GM19463 (cell line): Measurements from ENCODE around the gene ZNF708.
A peak's percentile ranks its signal among the peaks of the same experiment; 100 is the strongest.
"Not testable (repeated sequence)": the region's sequence is repeated elsewhere in the genome, so short reads cannot be mapped to it uniquely, and the experiment has no call there.

Experiments
- ATAC-seq: cut with Tn5 transposase; IDR thresholded peaks from one replicate; pipeline ENCODE4 v1.9.1; 2021; ENCODE audit warnings: mild to moderate bottlenecking, moderate library complexity; ENCODE audit not compliant: unreplicated experiment

The ZNF708 gene

DNA sequence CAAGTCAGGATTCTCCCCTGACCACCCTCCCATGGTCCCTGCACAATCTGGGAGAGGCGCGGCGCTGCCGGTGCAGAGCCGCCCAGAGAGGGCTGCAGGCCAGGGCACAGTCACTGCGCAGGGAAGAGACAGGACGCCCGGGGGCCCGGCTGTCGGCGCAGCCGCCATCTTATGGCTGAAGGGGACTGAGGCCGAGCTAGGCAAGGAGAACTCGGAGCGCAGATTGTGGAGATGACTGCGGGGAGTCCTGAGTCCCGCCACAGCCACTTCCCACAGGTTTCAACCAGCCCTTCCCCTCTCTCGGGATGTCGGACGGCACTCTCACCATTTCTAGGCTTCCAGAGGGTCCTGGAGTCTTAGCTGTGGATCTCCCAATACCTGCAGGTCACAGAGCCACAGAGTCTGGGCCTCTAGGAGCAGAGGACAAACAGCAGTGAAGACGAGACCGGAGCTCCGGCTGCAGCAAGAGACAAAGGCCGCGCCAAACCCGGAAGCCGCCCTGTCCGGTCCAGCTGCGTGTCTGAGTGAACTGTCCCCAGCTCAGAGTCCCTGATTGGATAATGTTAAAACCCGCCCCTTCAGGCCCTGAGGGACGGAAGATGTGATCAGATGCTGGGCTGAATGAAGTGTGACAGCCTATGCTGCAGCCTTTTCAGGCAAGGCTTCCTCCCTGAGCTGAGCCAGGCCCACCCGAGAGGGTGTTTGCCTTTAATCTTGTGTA, at the start of gene ZNF708:
ZNF708 (minus strand) TSS at position 526 of the 721 bp plus-strand sequence; CDS start at position 328, 198 bp downstream.
- ATAC-seq, result peak; percentile 99

DNA sequence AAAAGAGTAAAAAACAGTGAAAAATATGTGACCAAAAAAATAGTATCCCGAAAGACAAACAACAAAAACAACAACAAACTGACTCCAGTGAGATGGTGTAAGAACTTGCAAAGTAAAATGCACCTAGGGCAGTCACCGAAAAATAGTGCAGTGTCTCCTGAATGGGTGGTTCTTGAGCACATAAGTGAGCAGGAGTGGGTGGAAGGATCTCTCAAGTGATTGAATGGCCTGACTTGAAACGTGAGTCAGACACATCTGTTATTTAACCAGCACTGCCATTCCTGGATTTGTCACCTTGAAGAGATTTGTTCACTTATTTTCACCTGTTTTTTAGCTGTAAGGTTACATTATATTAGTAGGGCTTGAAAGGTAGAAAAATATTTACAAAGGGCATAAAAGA, 33.1 kb upstream of the ZNF708 start:
- no peak for ATAC-seq

DNA sequence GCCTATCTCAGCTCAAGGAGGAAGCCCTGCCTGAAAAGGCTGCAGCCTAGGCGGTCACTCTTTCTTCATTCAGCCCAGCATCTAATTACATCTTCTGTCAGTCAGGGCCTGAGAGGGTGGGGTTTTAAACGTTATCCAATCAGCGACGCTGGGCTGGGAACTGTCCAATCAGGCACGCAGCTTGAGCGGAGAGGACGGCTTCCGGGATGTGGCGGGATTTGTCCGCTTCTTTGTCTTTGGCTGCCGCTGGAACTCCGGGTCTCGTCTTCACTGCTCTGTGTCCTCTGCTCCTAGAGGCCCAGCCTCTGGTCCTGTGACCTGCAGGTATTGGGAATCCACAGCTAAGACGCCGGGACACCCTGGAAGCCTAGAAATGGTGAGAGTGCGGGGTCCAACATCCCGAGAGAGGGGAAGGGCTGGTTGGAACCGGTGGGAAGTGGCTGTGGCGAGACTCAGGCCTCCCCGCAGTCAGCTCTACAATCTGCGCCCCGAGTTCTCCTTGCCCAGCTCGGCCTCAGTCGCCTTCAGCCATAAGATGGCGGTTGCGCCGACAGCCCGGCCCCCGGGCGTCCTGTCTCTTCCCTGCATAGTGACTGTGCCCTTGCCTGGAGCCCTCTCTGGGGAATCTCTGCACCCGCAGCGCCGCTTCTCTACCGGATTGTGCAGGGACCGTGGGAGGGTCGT, 29.7 kb upstream of the ZNF708 start, which contains the start of gene ZNF738:
ZNF738 (plus strand) TSS at position 233 of the 684 bp plus-strand sequence; CDS start at position 374, 141 bp downstream.
- ATAC-seq, result peak; percentile 96

DNA sequence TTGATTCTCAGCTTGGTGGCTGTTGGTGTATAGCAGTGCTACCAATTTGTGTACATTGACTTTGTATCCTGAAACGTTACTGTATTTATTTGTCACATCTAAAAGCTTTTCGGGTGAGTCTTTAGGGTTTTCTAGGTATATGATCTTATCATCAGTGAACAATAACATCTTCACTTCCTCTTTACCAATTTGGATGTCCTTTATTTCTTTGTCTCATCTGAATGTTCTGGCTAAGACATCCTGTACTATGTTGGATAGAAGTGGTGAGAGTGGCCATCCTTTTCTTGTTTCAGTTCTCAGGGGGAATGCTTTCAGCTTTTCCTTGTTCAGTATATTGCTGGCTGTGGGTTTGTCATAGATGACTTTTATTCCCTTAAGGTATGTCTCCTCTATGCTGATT, 23.6 kb upstream of the ZNF708 start:
- no peak for ATAC-seq

DNA sequence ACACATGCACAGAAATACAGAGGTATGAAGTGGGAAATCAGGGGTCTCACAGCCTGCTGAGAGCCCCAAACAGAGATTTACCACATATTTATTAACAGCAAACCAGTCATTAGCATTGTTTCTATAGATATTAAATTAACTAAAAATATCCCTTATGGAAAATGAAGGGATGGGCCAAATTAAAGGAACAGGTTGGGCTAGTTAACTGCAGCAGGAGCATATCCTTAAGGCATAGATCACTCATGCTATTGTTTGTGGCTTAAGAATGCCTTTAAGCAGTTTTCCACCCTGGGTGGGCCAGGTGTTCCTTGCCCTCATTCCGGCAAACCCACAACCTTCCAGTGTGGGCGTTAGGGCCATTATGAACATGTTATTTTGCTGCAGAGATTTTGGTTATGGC, 15.6 kb upstream of the ZNF708 start:
- ATAC-seq, result not testable (repeated sequence)

DNA sequence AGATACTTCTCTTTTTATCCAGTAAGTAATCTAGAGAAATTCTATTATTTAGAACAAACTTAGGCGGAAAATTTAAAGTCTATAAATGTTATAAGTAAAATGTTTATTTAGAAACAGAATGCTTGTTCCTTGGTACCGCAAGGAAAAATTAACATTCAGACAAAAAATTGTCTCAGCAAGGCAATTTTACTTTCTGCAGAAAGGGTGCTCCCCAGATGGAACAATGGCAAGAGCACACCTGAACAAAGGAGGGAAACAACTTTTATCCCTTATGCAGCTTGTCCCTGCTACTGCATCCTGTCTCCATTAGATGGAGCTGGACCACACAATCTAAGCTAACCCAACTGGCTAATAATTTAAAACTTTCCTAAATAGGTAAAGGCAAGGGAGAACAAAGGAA, 6.5 kb upstream of the ZNF708 start:
- no peak for ATAC-seq

DNA sequence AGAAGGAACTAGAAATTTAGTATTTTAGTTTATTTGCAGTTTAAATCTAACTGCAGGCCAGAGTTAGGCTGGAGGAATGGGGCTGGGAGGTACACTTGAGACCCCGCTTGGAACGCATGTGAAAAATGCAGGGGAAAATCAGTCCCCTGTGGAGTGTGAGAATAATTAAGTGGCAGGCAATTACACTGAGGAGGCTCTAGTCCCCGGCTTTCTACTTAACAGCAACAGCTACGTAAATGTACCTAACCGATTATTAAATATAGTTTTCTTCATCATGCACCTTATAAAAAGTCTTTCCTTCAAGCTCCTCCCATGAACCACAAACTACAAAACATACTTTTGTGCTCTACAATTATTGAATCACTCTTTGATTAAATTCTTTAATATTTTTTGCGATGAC, 804 bp downstream of the ZNF708 start:
- ATAC-seq, result no peak

DNA sequence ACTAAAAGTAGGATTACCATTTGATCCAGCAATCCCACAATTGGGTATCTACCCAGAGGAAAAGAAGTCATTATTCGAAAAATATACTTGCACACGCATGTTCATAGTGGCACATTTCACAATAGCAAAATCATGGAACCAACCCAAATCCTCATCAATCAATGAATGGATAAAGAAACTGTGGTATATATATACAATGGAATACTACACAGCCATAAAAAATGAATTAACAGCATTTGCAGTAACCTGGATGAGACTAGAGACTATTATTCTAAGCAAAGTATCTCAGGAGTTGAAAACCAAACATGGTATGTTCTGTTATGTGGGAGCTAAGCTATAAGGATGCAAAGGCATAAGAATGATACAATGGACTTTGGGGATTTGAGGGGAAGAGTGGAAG, 3.0 kb downstream of the ZNF708 start:
- ATAC-seq, result no peak

DNA sequence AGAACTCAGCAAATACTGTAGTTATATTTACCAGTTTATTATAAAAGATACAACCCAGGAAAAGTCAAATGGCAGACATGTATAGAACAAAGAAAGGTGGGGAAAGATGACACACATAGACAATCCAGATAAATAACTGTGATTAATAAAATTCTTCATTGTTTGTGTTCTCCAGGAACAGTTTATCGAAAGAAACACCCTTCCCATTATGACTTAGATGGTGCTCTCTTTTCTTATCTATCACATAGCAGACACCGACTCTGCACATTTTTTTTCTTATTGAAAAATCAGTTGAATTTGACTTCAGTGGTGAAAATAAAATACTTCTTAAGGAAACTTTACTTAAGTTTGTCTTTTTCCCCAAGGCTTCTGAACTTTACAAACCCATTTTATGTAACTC, 6.2 kb downstream of the ZNF708 start:
- no peak for ATAC-seq

DNA sequence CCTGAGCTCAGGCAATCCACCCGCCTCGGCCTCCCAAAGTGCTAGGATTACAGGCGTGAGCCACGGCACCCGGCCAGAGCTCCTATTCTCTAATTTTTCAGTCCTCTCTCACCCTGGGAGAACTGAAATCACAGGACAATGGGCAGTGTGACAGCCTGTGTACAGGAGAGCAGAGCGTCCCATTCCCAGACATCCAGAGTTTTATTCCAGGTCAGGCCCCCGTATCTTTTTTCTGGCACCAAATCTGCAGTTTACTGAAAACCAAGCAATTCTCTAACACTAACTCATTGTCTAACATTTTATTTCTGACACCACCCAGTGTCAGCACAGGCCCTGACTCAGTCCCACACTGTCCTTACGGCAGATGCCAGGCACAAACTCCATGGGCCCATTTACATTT, 6.7 kb downstream of the ZNF708 start:
- no peak for ATAC-seq

DNA sequence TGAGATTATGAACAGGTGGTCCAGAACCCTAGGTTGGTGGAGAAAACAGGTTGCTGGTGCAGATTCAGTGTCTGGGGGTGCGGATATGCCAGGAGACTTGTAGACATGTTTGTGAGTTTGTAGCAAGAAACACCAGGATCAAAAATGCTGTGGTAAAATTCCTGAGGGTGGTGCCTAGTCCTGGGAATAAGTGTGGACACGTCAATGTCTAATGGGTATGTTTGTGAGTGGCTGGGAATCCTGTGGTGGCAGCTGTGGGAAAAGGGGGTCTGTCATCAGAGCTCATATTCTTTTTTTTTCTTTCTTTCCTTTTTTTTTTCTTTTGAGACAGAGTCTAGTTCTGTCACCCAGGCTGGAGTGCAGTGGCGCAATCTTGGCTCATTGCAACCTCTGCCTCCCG, 7.2 kb downstream of the ZNF708 start:
- ATAC-seq, result no peak

DNA sequence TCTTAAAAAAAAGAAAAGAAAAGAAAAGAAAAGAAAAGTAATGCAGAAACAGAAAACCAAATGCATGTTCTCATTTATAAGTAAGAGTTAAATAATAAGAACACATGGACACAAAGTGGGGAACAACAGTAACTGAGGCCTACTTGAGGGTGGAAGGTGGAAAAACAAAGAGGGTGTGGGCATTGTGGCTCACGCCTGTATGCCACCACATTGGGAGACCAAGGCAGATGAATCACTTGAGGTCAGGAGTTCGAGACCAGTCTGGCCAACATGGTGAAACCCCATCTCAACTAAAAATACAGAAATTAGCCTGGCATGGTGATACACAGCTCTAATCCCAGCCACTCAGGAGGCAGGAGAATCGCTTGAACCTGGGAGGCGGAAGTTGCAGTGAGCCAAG, 8.1 kb downstream of the ZNF708 start:
- ATAC-seq, result no peak

DNA sequence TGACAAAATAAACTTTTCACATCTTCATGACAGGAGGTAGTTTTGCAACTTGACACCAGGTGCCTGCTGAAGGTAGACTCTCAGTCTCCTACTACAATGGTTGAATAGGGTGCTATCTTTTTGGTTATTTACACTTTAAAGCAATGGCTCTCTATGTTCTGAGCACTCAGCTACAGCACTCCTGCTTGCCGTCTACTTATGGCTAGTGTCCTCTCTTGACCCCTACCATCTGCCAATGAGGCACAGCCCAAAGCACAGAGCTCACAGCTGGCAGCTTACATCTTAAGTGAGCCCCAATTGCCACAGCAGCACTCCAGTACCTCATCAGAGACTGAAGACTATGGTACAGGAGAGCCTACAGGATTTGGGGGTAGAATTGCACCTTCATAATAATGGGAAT, 11.4 kb downstream of the ZNF708 start:
- no peak for ATAC-seq

DNA sequence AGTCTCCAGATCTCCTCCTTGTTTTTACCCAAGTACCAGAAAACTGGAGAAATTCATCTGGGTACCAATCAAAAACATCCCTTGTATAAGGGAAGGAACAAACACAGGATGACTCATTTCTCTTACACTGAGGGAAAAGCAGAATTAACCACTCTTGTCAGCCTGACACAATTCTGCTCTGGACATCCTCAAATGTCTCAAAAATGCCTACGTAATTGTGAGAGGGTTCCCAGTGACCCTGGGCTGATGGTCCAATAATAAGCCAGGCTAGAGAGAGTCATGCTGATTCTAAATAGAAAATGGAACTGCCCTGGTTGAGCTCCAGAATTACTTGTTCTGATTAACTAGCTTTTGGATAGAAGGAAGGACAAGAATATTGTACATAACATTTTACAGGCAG, 14.5 kb downstream of the ZNF708 start:
- ATAC-seq, result no peak

DNA sequence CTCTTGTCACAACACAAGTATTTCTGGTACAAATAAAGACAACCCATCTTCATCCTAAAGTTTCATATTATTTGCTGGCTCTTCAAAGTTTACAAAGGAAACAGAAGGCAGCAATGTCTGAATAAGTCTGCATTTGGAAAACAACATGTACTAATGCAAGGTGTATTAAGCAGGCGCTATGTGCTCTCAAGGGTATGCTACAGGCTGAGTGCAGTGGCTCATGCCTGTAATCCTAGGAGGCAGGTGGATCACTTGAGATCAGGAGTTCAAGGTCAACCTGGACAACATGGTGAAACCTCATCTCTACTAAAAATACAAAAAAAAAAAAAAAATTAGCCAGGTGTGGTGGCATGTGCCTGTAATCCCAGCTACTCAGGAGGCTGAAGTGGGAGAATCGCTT, 16.4 kb downstream of the ZNF708 start:
- not testable (repeated sequence) for ATAC-seq

DNA sequence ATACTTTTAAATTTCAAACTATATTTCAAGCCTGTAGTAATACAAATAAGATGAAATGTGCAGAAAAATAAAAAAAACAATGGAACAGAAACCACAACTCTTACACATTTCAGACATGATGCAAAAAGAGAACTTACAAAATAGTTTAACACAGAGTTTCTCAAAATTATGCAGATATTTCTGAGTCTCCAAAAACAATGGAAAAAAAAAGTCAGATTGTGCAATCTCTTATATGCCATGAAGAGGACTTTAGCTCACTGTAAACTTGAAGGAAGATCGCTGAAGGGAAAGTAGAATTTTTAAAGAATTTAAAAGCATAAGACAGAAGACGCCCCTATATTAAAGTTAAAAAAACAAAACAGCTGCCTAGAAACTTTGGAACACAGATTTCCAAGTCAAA, 20.4 kb downstream of the ZNF708 start:
- no peak for ATAC-seq

DNA sequence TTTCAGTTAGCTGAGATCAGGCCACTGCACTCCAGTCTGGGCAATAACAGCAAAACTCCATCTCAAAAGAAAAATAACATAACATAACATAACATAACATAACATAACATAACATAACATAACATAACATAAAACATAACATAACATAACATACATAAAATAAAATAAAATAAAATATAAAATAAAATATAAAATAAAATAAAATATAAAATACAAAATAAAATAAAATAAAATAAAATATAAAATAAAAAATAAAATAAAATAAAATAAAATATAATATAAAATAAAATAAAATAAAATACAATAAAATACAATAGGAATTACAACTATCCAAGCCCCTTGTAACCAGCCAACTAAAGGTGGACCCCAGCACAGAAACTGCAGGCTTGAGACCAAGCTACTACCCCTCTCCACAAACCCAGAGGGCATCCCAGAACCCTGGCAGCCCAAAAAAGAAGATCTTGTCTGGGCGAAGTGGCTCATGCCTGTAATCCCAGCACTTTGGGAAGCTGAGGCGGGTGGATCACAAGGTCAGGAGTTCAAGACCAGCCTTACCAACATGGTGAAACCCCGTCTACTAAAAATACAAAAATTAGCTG, 22.2 kb downstream of the ZNF708 start:
- ATAC-seq, result not testable (repeated sequence)

DNA sequence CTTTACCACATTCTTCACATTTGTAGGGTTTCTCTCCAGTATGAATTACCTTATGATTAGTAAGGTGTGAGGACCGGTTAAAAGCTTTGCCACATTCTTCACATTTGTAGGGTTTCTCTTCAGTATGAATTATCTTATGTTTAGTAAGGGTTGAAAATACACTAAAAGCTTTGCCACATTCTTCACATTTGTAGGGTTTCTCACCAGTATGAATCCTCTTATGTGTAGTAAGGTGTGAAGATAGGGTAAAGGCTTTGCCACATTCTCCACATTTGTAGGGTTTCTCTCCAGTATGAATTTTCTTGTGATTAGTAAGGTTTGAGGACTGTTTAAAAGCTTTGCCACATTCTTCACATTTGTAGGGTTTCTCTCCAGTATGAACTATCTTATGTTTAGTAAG, 35.4 kb downstream of the ZNF708 start:
- ATAC-seq, result not testable (repeated sequence)

DNA sequence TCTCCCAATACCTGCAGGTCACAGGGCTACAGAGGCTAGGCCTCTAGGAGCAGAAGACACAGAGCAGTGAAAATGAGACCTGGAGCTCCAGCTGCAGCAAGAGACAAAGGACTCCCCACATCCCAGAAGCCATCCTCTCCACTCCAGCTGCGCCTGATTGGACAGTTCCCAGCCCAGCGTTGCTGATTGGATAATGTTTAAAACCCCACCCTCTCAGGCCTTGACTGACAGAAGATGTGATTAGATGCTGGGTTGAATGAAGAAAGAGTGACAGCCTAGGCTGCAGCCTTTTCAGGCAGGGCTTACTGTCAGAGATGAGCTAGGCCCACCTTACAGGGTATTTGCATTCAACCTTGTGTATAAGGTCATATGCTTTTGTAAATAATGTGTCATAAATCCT, 59.4 kb downstream of the ZNF708 start:
- ATAC-seq, result no peak

DNA sequence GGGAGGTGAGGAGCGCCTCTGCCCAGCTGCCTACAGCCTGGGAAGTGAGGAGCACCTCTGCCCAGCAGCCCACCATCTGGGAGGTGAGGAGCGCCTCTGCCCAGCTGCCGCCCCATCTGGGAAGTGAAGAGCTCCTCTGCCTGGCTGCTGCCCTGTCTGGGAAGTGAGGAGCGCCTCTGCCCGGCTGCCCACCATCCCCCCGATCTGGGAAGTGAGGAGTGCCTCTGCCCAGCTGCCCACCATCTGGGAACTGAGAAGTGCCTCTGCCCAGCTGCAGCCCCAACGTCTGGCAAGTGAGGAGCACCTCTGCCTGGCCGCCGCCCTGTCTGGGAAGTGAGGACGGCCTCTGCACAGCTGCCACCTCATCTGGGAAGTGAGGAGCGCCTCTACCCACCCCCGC, 64.3 kb downstream of the ZNF708 start:
- ATAC-seq, result no peak

DNA sequence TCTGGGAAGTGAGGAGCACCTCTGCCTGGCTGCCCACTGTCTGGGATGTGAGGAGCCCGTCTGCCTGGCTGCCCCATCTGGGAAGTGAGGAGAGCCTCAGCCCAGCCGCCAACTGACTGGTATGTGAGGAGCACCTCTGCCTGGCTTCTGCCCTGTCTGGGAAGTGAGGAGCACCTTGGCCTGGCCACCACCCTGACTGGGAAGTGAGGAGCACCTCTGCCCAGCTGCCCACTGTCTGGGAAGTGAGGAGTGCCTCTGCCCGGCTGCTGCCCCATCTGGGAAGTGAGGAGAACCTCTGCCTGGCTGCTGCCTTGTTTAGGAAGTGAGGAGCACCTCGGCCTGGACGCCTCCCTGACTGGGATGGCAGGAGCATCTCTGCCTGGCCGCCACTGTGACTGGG, 64.8 kb downstream of the ZNF708 start:
- no peak for ATAC-seq

DNA sequence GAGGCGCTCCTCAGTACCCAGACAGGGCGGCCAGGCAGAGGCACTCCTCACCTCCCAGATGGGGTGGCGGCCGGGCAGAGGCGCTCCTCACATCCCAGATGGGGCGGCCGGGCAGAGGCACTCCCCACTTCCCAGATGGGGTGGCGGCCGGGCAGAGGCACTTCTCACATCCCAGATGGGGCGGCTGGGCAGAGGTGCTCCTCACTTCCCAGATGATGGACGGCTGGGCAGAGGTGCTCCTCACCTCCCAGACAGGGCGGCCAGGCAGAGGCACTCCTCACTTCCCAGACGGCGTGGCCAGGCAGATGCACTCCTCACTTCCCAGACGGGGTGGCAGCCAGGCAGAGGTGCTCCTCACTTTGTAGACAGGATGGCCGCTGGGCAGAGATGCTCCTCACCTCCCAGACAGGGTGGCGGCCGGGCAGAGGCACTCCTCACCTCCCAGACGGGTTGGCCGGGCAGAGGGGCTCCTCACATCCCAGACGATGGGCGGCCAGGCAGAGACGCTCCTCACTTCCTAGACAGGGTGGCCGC, 68.3 kb downstream of the ZNF708 start:
- ATAC-seq, result not testable (repeated sequence)
